ENCODE results near the gene ZNF521.
"Not testable (repeated sequence)": the region's sequence is repeated elsewhere in the genome, so short reads cannot be mapped to it uniquely, and the experiment has no call there.

Gene ZNF521

GRCh38 chr18:25279133-25279532, 72.8 kb downstream of the ZNF521 start:
- no peaks in the 10 kb centered on the region for H3K27me3 ChIP-seq
- no peaks in the 10 kb centered on the region for H3K4me1 ChIP-seq
- no peaks in the 10 kb centered on the region for H3K9me3 ChIP-seq
- H3K36me3 ChIP-seq = no peaks in the 10 kb centered on the region
- no peak overlapping the region for H3K4me3 ChIP-seq (ENCODE audit: low read depth, low read length)
- TF ChIP-seq, protein P1, sequence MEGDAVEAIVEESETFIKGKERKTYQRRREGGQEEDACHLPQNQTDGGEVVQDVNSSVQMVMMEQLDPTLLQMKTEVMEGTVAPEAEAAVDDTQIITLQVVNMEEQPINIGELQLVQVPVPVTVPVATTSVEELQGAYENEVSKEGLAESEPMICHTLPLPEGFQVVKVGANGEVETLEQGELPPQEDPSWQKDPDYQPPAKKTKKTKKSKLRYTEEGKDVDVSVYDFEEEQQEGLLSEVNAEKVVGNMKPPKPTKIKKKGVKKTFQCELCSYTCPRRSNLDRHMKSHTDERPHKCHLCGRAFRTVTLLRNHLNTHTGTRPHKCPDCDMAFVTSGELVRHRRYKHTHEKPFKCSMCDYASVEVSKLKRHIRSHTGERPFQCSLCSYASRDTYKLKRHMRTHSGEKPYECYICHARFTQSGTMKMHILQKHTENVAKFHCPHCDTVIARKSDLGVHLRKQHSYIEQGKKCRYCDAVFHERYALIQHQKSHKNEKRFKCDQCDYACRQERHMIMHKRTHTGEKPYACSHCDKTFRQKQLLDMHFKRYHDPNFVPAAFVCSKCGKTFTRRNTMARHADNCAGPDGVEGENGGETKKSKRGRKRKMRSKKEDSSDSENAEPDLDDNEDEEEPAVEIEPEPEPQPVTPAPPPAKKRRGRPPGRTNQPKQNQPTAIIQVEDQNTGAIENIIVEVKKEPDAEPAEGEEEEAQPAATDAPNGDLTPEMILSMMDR (IDR thresholded peaks at IDR 0.05; ENCODE audit: low read depth, low read length) = no peak
- DNase-seq = no peak

DNA sequence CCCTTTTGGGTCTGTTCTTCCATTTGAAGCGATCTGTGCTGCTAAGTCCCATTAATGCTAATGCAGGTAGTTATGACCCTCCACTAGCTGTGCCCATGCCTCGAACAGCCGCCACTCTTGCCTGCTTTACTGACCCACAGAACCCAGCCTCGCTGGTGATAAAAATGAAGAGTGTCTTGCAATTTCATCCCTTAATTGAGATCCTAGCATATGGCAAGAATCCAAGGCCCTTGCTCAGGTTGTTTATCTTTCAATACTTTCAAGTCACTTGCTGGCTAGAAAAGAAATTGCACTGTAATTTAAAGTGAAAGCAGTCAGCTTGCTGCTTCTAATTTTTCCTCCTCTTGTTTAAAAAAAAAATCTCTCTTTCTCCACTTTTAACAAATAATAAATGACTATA, 73.6 kb downstream of the ZNF521 start:
- no peaks in the 10 kb centered on the region for H3K27me3 ChIP-seq
- no peaks in the 10 kb centered on the region for H3K36me3 ChIP-seq
- no peak for DNase-seq
- TF ChIP-seq, protein P1 (IDR thresholded peaks at IDR 0.05; ENCODE audit: low read depth, low read length) = no peak
- H3K4me3 ChIP-seq (ENCODE audit: low read depth, low read length) = no peak overlapping the region
- no peaks in the 10 kb centered on the region for H3K4me1 ChIP-seq
- H3K9me3 ChIP-seq = no peaks in the 10 kb centered on the region

DNA sequence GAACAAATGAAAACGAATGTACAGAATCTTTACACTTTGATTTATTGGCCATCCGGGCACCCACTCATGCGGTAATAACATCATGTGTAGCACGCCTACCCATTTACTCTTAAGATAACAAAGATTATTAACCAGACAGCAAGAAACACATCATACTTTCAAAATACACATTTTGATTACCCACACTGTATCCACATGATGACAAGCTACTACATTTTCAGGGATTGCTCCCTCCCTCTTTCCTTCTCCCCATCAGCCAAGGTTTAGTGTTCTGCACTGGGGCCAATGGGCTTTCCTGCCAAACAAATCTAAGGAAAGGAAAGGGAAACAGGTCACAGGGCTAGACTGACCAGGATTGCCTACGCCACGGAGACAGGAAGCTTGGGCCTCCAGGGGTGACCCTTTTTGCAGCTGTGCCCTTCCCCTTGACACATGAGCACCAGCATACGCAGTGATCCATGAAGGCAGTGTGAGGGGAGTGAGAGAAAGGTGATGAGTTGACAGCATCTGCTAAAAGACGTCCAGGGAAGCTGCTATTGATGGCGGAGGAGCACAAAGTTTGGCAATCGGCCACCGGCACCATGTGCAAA, 76.5 kb downstream of the ZNF521 start:
- H3K4me1 ChIP-seq = no peaks in the 10 kb centered on the region
- no peaks in the 10 kb centered on the region for H3K9me3 ChIP-seq
- no peaks in the 10 kb centered on the region for H3K27me3 ChIP-seq
- TF ChIP-seq, protein P1 (IDR thresholded peaks at IDR 0.05; ENCODE audit: low read depth, low read length) = no peak
- no peak for DNase-seq
- H3K4me3 ChIP-seq (ENCODE audit: low read depth, low read length) = no peak overlapping the region
- H3K36me3 ChIP-seq = no peaks in the 10 kb centered on the region

GRCh38 chr18:25274926-25275325, 77.0 kb downstream of the ZNF521 start:
- TF ChIP-seq, protein P1 (IDR thresholded peaks at IDR 0.05; ENCODE audit: low read depth, low read length) = no peak
- DNase-seq = no peak
- Histone ChIP-seq H3K4me1 (no peaks in the 10 kb centered on the region), H3K4me3 (ENCODE audit: low read depth, low read length) (no peak overlapping the region), H3K9me3 (no peaks in the 10 kb centered on the region), H3K27me3 (no peaks in the 10 kb centered on the region), H3K36me3 (no peaks in the 10 kb centered on the region)

- not testable (repeated sequence) for DNase-seq; H3K36me3 ChIP-seq; H3K27me3 ChIP-seq; H3K9me3 ChIP-seq; H3K4me3 ChIP-seq (ENCODE audit: low read depth, low read length); H3K4me1 ChIP-seq
Measured at GRCh38 chr18:25266931-25267527, 84.9 kb downstream of the ZNF521 start.

GRCh38 chr18:25262920-25263319, 89.0 kb downstream of the ZNF521 start:
- H3K27me3 ChIP-seq = no peaks in the 10 kb centered on the region
- H3K9me3 ChIP-seq = no peaks in the 10 kb centered on the region
- no peaks in the 10 kb centered on the region for H3K36me3 ChIP-seq
- no peak overlapping the region for H3K4me3 ChIP-seq (ENCODE audit: low read depth, low read length)
- H3K4me1 ChIP-seq = no peaks in the 10 kb centered on the region
- DNase-seq = no peak
- TF ChIP-seq, protein P1 (IDR thresholded peaks at IDR 0.05; ENCODE audit: low read depth, low read length) = no peak

All from BE2C (cell line).